K562 (cell line): ENCODE results near the gene ERMP1. TPM values are rescaled to one million over a fixed set of nuclear protein-coding genes. Genes with fewer than 3 reads are reported as not detected.

Source experiments
- CBFA2T3 ChIP-seq: fragments of 450-650 bp; IDR thresholded peaks from 2 replicates; pipeline ENCODE4 v1.6.1; 2017
- CHD4 ChIP-seq: fragments of 200-600 bp; sonication (generic); IDR thresholded peaks from 3 replicates; pipeline ENCODE4 v1.6.1; 2012; ENCODE audit warnings: low read depth, mild to moderate bottlenecking, mixed read lengths, low read length, inconsistent platforms; ENCODE audit not compliant: insufficient read depth, insufficient replicate concordance, poor library complexity, severe bottlenecking
- FOXA3 ChIP-seq, 2 experiments: fragments of 450-650 bp in 1 of 2; sonication (generic) in 1 of 2; formaldehyde crosslinking; IDR thresholded peaks in 1 of 2; conservative IDR thresholded peaks in 1 of 2; 2 replicates each; pipeline versions ENCODE4 v1.4.0 to v1.8.0; 2020 to 2022; ENCODE audit warnings: mild to moderate bottlenecking in 2 of 2, missing genetic modification reagents in 1 of 2
- LCOR ChIP-seq: sonication (generic); formaldehyde crosslinking; IDR thresholded peaks from 2 replicates; pipeline ENCODE4 v1.8.0; 2022; ENCODE audit warnings: mild to moderate bottlenecking, missing genetic modification reagents
- RCOR1 ChIP-seq, 2 experiments: IDR thresholded peaks; 2 replicates each; pipeline ENCODE4 v1.6.1; 2012; ENCODE audit warnings: low read depth in 2 of 2, low read length in 2 of 2, borderline replicate concordance in 1 of 2, improper control_type of control experiment in 1 of 2
- SOX6 ChIP-seq: fragments of 450-650 bp; IDR thresholded peaks from 2 replicates; pipeline ENCODE4 v1.6.1; 2014; ENCODE audit warnings: mild to moderate bottlenecking
- TAL1 ChIP-seq: fragments of 450-650 bp; IDR thresholded peaks from 2 replicates; pipeline ENCODE4 v1.6.1; 2016; ENCODE audit warnings: mild to moderate bottlenecking
- TEAD4 ChIP-seq, 2 experiments: sonication (generic) in 1 of 2; formaldehyde crosslinking in 1 of 2; IDR thresholded peaks; 2 replicates each; pipeline versions ENCODE4 v1.6.1 to v1.8.0; 2012 to 2022; ENCODE audit warnings: borderline replicate concordance in 1 of 2, inconsistent platforms in 1 of 2, low read length in 1 of 2, mild to moderate bottlenecking in 1 of 2, missing genetic modification reagents in 1 of 2
- ZKSCAN8 ChIP-seq: fragments of 200-800 bp; sonication (Bioruptor generic); IDR thresholded peaks from 2 replicates; pipeline ENCODE4 v1.6.1; 2016; ENCODE audit warnings: missing genetic modification characterization, missing compliant biosample characterization
- ZNF584 ChIP-seq: fragments of 200-800 bp; sonication (Bioruptor generic); IDR thresholded peaks from 2 replicates; pipeline ENCODE4 v1.6.1; 2016; ENCODE audit warnings: low read depth, mild to moderate bottlenecking, missing genetic modification characterization, missing compliant biosample characterization
- polyA plus RNA-seq, 8 experiments: library from polyadenylated mRNA; depleted of rRNA in 4 of 8; stranded (reverse) in 5 of 8; unstranded in 3 of 8; fragments of >200 nt; fragmentation: Nextera tagmentation in 2 of 8; fragmentation: Illumina TruSeq in 1 of 8; extraction: Ambion mirVana in 2 of 8; extraction: Trizol in 1 of 8; gene quantifications; 2 replicates each; pipeline versions ENCODE4 v1.2.1 to v1.2.3, GENCODE V29; 2011 to 2014; ENCODE audit warnings: inconsistent platforms in 1 of 8, missing spikeins in 1 of 8
- total RNA-seq, 7 experiments: library from RNA; depleted of rRNA in 6 of 7; stranded (reverse); fragments of >200 nt in 6 of 7; fragmentation: Illumina TruSeq in 2 of 7; extraction: Trizol in 2 of 7; gene quantifications; 2 replicates each; pipeline versions ENCODE4 v1.2.1 to v1.2.3, GENCODE V29; 2011 to 2021; ENCODE audit warnings: low replicate concordance in 1 of 7
- TF ChIP-seq, protein P1 (sequence below): fragments of 250-450 bp; sonication (Bioruptor Pico); IDR thresholded peaks from 2 replicates; pipeline ENCODE4 v1.8.0; 2021; ENCODE audit warnings: moderate library complexity, mild to moderate bottlenecking, inconsistent platforms
- TF ChIP-seq, protein P2 (sequence below): IDR thresholded peaks from 3 replicates; pipeline ENCODE4 v1.6.1; 2011; ENCODE audit warnings: borderline replicate concordance, mild to moderate bottlenecking; ENCODE audit not compliant: insufficient read length, insufficient read depth
- TF ChIP-seq, protein P3 (sequence below): fragments of 250-450 bp; sonication (Bioruptor Pico); IDR thresholded peaks from 2 replicates; pipeline ENCODE4 v1.8.0; 2021; ENCODE audit warnings: moderate library complexity, mild to moderate bottlenecking, inconsistent platforms
- TF ChIP-seq, protein P4 (sequence below), 3 experiments: IDR thresholded peaks in 2 of 3; conservative IDR thresholded peaks in 1 of 3; 2 replicates each; pipeline ENCODE4 v1.5.1; 2011 to 2012; ENCODE audit warnings: low read length in 3 of 3, mild to moderate bottlenecking in 3 of 3, control low read depth in 2 of 3, improper control_type of control experiment in 1 of 3, inconsistent platforms in 1 of 3, low read depth in 1 of 3, mixed read lengths in 1 of 3, moderate library complexity in 1 of 3; ENCODE audit not compliant: insufficient read depth in 2 of 3
- TF ChIP-seq, protein P5 (sequence below): sonication (generic); formaldehyde crosslinking; IDR thresholded peaks from 2 replicates; pipeline ENCODE4 v1.8.0; 2022; ENCODE audit warnings: mild to moderate bottlenecking, missing genetic modification reagents
- TF ChIP-seq, protein P6 (sequence below), 2 experiments: IDR thresholded peaks; 2 replicates each; pipeline ENCODE4 v1.6.1; 2011; ENCODE audit warnings: borderline replicate concordance in 1 of 2, control low read depth in 1 of 2, low read depth in 1 of 2, low read length in 1 of 2, mild to moderate bottlenecking in 1 of 2, mixed read lengths in 1 of 2, moderate library complexity in 1 of 2; ENCODE audit not compliant: insufficient read depth in 1 of 2, insufficient read length in 1 of 2, poor library complexity in 1 of 2, severe bottlenecking in 1 of 2; ENCODE audit errors: extremely low read depth in 1 of 2

The ERMP1 gene
- total and polyA plus RNA-seq, 9 of the 15 experiments (the other 6 are each of a cell fraction or from before 2014, with no cell fraction given), result 2.5 to 26.3 (median 12.6) TPM

DNA sequence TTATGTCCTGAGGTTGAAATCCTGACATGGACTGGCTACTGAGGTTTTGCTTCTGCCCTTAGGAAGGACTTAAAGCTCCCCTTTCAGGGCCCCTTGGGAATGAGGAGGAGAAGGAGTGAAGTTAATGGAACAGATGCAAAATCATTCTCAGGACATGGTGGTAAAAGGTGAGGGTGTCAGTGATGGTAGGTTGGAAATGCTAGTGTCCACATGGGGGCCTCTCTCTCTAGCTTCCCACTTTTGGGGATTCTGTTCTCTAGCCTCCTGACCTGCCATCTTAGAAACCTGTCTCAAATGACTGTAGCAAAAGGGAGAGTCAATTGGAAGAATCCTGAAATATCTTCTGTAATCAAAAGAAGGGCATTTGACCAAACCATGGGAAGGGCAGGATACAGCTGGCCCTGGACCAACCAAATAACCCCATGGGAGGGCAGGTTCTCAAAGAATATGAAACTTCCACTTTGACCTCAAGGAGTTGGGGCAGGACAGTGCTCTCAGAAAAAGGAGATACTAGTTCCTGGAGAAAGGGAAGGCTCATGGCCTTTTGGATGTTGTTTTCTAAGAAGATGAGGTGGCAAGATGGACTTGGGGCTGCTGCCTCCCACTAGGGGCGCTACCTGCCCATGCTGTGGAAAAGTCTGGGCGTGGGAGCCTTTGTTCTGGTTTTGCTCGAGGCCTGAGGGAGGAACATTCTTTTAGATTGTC lies 36.5 kb upstream of the ERMP1 start (continued):
- TF ChIP-seq, protein P1, sequence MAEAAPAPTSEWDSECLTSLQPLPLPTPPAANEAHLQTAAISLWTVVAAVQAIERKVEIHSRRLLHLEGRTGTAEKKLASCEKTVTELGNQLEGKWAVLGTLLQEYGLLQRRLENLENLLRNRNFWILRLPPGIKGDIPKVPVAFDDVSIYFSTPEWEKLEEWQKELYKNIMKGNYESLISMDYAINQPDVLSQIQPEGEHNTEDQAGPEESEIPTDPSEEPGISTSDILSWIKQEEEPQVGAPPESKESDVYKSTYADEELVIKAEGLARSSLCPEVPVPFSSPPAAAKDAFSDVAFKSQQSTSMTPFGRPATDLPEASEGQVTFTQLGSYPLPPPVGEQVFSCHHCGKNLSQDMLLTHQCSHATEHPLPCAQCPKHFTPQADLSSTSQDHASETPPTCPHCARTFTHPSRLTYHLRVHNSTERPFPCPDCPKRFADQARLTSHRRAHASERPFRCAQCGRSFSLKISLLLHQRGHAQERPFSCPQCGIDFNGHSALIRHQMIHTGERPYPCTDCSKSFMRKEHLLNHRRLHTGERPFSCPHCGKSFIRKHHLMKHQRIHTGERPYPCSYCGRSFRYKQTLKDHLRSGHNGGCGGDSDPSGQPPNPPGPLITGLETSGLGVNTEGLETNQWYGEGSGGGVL (CRISPR knock-in tag), result no peak
- TF ChIP-seq FOXA3 (CRISPR knock-in tag; conservative IDR thresholded peaks at IDR 0.05 in 1 of 2, IDR thresholded peaks at IDR 0.05 in 1 of 2) (no peak), SOX6 (0 out of 2 replicates have a peak, but pooled peaks have one; percentile 15), LCOR (no peak), RCOR1 (IDR thresholded peaks at IDR 0.05; ENCODE audit: borderline replicate concordance in 1 of 2, low read depth in 2 of 2, low read length in 2 of 2) (peak in 1 of 2 experiments; percentile 66; a peak in 2 of 4 replicates), CBFA2T3 (no peak), CHD4 (no peak), TAL1 (no peak), TEAD4 (IDR thresholded peaks at IDR 0.05; ENCODE audit: low read length) (0 out of 2 replicates have a peak, but pooled peaks have one; percentile 10), TEAD4 (CRISPR knock-in tag; IDR thresholded peaks at IDR 0.05; ENCODE audit: borderline replicate concordance) (no peak), ZKSCAN8 (CRISPR knock-in tag) (0 out of 2 replicates have a peak, but pooled peaks have one; percentile 45), ZNF584 (CRISPR knock-in tag) (peak; percentile 52; the same call in 1 of the 2 replicates)
- TF ChIP-seq, protein P2, sequence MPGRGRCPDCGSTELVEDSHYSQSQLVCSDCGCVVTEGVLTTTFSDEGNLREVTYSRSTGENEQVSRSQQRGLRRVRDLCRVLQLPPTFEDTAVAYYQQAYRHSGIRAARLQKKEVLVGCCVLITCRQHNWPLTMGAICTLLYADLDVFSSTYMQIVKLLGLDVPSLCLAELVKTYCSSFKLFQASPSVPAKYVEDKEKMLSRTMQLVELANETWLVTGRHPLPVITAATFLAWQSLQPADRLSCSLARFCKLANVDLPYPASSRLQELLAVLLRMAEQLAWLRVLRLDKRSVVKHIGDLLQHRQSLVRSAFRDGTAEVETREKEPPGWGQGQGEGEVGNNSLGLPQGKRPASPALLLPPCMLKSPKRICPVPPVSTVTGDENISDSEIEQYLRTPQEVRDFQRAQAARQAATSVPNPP, result no peak
- TF ChIP-seq, protein P3, sequence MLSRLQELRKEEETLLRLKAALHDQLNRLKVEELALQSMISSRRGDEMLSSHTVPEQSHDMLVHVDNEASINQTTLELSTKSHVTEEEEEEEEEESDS (CRISPR knock-in tag), result no peak
- TF ChIP-seq, protein P4, sequence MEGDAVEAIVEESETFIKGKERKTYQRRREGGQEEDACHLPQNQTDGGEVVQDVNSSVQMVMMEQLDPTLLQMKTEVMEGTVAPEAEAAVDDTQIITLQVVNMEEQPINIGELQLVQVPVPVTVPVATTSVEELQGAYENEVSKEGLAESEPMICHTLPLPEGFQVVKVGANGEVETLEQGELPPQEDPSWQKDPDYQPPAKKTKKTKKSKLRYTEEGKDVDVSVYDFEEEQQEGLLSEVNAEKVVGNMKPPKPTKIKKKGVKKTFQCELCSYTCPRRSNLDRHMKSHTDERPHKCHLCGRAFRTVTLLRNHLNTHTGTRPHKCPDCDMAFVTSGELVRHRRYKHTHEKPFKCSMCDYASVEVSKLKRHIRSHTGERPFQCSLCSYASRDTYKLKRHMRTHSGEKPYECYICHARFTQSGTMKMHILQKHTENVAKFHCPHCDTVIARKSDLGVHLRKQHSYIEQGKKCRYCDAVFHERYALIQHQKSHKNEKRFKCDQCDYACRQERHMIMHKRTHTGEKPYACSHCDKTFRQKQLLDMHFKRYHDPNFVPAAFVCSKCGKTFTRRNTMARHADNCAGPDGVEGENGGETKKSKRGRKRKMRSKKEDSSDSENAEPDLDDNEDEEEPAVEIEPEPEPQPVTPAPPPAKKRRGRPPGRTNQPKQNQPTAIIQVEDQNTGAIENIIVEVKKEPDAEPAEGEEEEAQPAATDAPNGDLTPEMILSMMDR (IDR thresholded peaks at IDR 0.05 in 2 of 3, conservative IDR thresholded peaks at IDR 0.05 in 1 of 3; ENCODE audit: insufficient read depth in 2 of 3, low read depth in 1 of 3, low read length in 3 of 3), result peak; percentile 80 to 91 (median 83)
- TF ChIP-seq, protein P5, sequence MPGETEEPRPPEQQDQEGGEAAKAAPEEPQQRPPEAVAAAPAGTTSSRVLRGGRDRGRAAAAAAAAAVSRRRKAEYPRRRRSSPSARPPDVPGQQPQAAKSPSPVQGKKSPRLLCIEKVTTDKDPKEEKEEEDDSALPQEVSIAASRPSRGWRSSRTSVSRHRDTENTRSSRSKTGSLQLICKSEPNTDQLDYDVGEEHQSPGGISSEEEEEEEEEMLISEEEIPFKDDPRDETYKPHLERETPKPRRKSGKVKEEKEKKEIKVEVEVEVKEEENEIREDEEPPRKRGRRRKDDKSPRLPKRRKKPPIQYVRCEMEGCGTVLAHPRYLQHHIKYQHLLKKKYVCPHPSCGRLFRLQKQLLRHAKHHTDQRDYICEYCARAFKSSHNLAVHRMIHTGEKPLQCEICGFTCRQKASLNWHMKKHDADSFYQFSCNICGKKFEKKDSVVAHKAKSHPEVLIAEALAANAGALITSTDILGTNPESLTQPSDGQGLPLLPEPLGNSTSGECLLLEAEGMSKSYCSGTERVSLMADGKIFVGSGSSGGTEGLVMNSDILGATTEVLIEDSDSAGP (CRISPR knock-in tag), result no peak
- TF ChIP-seq, protein P6, sequence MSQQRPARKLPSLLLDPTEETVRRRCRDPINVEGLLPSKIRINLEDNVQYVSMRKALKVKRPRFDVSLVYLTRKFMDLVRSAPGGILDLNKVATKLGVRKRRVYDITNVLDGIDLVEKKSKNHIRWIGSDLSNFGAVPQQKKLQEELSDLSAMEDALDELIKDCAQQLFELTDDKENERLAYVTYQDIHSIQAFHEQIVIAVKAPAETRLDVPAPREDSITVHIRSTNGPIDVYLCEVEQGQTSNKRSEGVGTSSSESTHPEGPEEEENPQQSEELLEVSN (IDR thresholded peaks at IDR 0.05; ENCODE audit: borderline replicate concordance in 1 of 2, extremely low read depth in 1 of 2, insufficient read depth in 1 of 2, insufficient read length in 1 of 2, low read depth in 1 of 2, low read length in 1 of 2, poor library complexity in 1 of 2, severe bottlenecking in 1 of 2), result peak; percentile 72 to 77
